Natural killer cell (primary cell): ENCODE results near the gene RGS3. TPM values are rescaled to one million over a fixed set of nuclear protein-coding genes. Genes with fewer than 3 reads are reported as not detected.
A peak's percentile ranks its signal among the peaks of the same experiment; 100 is the strongest.

ENCODE experiments used
- ATAC-seq, 3 donors: fragments of 150-1000 bp in 2 of 3; fragments of 200-7000 bp in 1 of 3; cut with Tn5 transposase; 1 replicate in 1 of 3; 2 replicates in 2 of 3; pipeline ENCODE4 v1.10.0; 2021; ENCODE audit warnings: mild to moderate bottlenecking in 2 of 3, moderate library complexity in 2 of 3
- DNase-seq, 2 donors: peaks; one replicate each; pipeline versions ENCODE4 v3.0.0 to v3.0.0-alpha.2; 2013 to 2021; ENCODE audit warnings: mixed read lengths in 1 of 2
- H3K27ac ChIP-seq: one replicate; pipeline ENCODE4 v1.5.1; 2013; ENCODE audit warnings: mild to moderate bottlenecking, low read length
- H3K27me3 ChIP-seq: one replicate; pipeline ENCODE4 v1.6.1; 2013; ENCODE audit warnings: low read length; ENCODE audit not compliant: control insufficient read depth, insufficient read depth
- H3K36me3 ChIP-seq: one replicate; pipeline ENCODE4 v1.6.1; 2013; ENCODE audit warnings: low read length; ENCODE audit not compliant: control insufficient read depth, insufficient read depth
- H3K4me1 ChIP-seq: one replicate; pipeline ENCODE4 v1.6.1; 2013; ENCODE audit warnings: low read length; ENCODE audit not compliant: control insufficient read depth, insufficient read depth
- H3K4me3 ChIP-seq: one replicate; pipeline ENCODE4 v1.5.1; 2013; ENCODE audit warnings: low read length
- H3K9me3 ChIP-seq: one replicate; pipeline ENCODE4 v1.6.1; 2013; ENCODE audit warnings: low read length; ENCODE audit not compliant: control insufficient read depth, insufficient read depth
- H3K27ac Mint-ChIP-seq, 2 donors: one replicate each; pipeline ENCODE4 v1.8.0; 2022; ENCODE audit warnings: mild to moderate bottlenecking in 2 of 2, mixed read lengths in 2 of 2, moderate library complexity in 1 of 2
- H3K27me3 Mint-ChIP-seq, 2 donors: one replicate each; pipeline ENCODE4 v1.8.0; 2022; ENCODE audit warnings: low read depth in 2 of 2, mixed read lengths in 2 of 2
- H3K36me3 Mint-ChIP-seq: one replicate; pipeline ENCODE4 v1.8.0; 2022; ENCODE audit warnings: mixed read lengths
- H3K4me1 Mint-ChIP-seq, 2 donors: one replicate each; pipeline ENCODE4 v1.8.0; 2022; ENCODE audit warnings: mixed read lengths in 2 of 2
- H3K4me3 Mint-ChIP-seq: one replicate; pipeline ENCODE4 v1.8.0; 2022; ENCODE audit warnings: mild to moderate bottlenecking, moderate library complexity, mixed read lengths
- H3K9me3 Mint-ChIP-seq, 2 donors: one replicate each; pipeline ENCODE4 v1.8.0; 2022; ENCODE audit warnings: mixed read lengths in 2 of 2
- WGBS: methylation state at CpG from one replicate; pipeline ENCODE4 v1.1.7; 2013; ENCODE audit warnings: missing lambda C conversion rate; ENCODE audit not compliant: insufficient coverage; 5-methylcytosine and 5-hydroxymethylcytosine counted together
- intact Hi-C: fragments of 100-400 bp; cut with micrococcal nuclease; formaldehyde crosslinking; loops from one replicate; pipeline ENCODE4 v1.14.2; 2022
- total RNA-seq, 4 donors: library from RNA; stranded (reverse); fragments of 120-200 nt in 1 of 4; gene quantifications; one replicate each; pipeline versions ENCODE4 v1.2.3 to v1.2.4, GENCODE V29; 2013 to 2022
- TF ChIP-seq, protein P1 (sequence below): fragments of 200-600 bp; IDR thresholded peaks from one replicate; pipeline ENCODE4 v1.8.0; 2022; ENCODE audit warnings: antibody characterized with exemption

The RGS3 gene
- total RNA-seq, 3 donors from 2014 or later (not counting 1 experiment from before 2014, with no cell fraction given): 148 to 269 (median 190) TPM

DNA sequence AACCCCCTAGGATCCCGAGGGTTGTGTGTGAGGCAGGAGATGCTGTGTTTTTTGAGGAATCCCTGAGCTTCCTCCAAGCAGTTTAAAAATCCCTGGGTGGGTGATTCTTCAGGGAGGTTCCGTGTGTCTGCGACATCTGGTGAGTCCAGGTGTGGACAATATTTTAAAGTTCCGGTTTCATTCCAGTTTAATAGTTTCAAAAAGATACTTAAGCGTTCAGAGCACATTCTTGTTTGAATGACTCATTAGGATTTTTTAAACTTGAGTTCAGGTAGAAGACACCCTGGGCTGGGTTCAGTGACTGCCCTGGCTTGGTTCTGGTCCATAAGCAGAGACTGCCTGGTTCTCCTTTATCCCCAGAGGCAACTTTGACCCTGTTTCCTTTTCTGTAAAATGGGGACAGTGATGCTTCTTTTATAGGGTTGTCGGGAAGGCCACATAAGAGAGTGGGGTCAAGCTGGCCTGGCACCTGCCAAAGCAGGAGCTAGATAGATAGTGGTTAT lies 119.2 kb downstream of the RGS3 start:
- Histone ChIP-seq H3K4me3 (no peak overlapping the region), H3K4me1 (peaks cover 82% of the 10 kb centered on the region), H3K9me3 (no peaks in the 10 kb centered on the region), H3K27ac (peak overlapping the region; percentile 81), H3K36me3 (peaks cover 53% of the 10 kb centered on the region), H3K27me3 (no peaks in the 10 kb centered on the region)
- no peaks in the 10 kb centered on the region for H3K27me3 Mint-ChIP-seq
- H3K9me3 Mint-ChIP-seq: no peaks in the 10 kb centered on the region
- no peak for DNase-seq
- peaks cover 81 to 94% of the 10 kb centered on the region in 2 donors for H3K4me1 Mint-ChIP-seq
- no peak for ATAC-seq
- TF ChIP-seq, protein P1, sequence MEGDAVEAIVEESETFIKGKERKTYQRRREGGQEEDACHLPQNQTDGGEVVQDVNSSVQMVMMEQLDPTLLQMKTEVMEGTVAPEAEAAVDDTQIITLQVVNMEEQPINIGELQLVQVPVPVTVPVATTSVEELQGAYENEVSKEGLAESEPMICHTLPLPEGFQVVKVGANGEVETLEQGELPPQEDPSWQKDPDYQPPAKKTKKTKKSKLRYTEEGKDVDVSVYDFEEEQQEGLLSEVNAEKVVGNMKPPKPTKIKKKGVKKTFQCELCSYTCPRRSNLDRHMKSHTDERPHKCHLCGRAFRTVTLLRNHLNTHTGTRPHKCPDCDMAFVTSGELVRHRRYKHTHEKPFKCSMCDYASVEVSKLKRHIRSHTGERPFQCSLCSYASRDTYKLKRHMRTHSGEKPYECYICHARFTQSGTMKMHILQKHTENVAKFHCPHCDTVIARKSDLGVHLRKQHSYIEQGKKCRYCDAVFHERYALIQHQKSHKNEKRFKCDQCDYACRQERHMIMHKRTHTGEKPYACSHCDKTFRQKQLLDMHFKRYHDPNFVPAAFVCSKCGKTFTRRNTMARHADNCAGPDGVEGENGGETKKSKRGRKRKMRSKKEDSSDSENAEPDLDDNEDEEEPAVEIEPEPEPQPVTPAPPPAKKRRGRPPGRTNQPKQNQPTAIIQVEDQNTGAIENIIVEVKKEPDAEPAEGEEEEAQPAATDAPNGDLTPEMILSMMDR: no peak
- no peaks in the 10 kb centered on the region for H3K36me3 Mint-ChIP-seq
- H3K4me3 Mint-ChIP-seq: peak overlapping the region; percentile 40
- intact Hi-C loops: loop anchor here (1.0 kb wide), 1 partner anchor 308 kb away; no protein-coding TSS in a partner anchor
- 92% methylated on average over 6 of the region's 6 CpGs for WGBS
- peak overlapping the region; percentile 92 to 93 for H3K27ac Mint-ChIP-seq

DNA sequence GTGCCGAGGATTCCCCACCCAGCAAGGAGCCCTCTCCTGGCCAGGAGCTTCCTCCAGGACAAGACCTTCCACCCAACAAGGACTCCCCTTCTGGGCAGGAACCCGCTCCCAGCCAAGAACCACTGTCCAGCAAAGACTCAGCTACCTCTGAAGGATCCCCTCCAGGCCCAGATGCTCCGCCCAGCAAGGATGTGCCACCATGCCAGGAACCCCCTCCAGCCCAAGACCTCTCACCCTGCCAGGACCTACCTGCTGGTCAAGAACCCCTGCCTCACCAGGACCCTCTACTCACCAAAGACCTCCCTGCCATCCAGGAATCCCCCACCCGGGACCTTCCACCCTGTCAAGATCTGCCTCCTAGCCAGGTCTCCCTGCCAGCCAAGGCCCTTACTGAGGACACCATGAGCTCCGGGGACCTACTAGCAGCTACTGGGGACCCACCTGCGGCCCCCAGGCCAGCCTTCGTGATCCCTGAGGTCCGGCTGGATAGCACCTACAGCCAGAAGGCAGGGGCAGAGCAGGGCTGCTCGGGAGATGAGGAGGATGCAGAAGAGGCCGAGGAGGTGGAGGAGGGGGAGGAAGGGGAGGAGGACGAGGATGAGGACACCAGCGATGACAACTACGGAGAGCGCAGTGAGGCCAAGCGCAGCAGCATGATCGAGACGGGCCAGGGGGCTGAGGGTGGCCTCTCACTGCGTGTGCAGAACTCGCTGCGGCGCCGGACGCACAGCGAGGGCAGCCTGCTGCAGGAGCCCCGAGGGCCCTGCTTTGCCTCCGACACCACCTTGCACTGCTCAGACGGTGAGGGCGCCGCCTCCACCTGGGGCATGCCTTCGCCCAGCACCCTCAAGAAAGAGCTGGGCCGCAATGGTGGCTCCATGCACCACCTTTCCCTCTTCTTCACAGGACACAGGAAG lies 120.2 kb downstream of the RGS3 start:
- H3K9me3 Mint-ChIP-seq: no peaks in the 10 kb centered on the region
- ATAC-seq: no peak
- H3K4me3 Mint-ChIP-seq: no peak overlapping the region
- Histone ChIP-seq H3K4me1 (peaks cover 82% of the 10 kb centered on the region), H3K4me3 (no peak overlapping the region), H3K9me3 (no peaks in the 10 kb centered on the region), H3K27me3 (no peaks in the 10 kb centered on the region), H3K27ac (no peak overlapping the region), H3K36me3 (peaks cover 60% of the 10 kb centered on the region)
- peaks cover 81 to 94% of the 10 kb centered on the region in 2 donors for H3K4me1 Mint-ChIP-seq
- TF ChIP-seq, protein P1: no peak
- DNase-seq: no peak
- intact Hi-C loops: no loop called here
- no peaks in the 10 kb centered on the region for H3K36me3 Mint-ChIP-seq
- 97% methylated on average over 30 of the region's 31 CpGs for WGBS
- H3K27ac Mint-ChIP-seq: peak overlapping the region; percentile 92 to 93
- no peaks in the 10 kb centered on the region for H3K27me3 Mint-ChIP-seq

DNA sequence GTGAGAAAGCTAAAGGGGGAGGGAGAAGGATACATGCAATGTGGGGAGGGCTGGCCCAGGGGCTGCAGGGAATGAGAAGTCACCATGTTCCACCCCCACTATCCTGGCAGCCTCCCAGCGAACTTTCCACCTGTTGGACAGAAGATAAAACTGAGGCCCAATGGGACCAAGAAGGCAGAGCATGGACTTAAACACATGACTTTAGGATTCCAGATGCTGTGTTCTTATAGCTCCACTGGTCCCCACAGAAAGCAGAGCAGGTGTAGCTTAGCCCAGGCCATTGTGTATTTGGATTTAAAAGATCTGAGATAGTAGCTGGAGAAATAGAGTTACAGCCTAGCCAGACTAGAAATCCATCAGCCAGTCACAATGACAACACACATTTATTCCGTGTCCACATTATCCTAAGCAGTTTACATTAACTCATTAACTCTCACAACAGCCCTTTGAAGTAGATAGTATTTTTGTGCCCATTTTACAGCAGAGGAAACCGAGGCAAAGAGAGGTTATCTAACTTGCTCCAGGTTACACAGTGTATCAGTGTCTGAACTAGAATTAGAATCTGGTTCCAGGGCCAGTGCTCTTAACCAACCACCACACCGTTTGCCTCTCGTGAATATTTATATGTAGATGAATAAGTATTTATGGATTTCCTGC lies 121.0 kb downstream of the RGS3 start:
- Mint-ChIP-seq H3K4me1 (peaks cover 80 to 94% of the 10 kb centered on the region in 2 donors), H3K36me3 (no peaks in the 10 kb centered on the region), H3K4me3 (no peak overlapping the region), H3K27ac (peak overlapping the region; percentile 89 to 93), H3K27me3 (no peaks in the 10 kb centered on the region), H3K9me3 (no peaks in the 10 kb centered on the region)
- Histone ChIP-seq H3K36me3 (peaks cover 60% of the 10 kb centered on the region), H3K9me3 (no peaks in the 10 kb centered on the region), H3K4me1 (peaks cover 82% of the 10 kb centered on the region), H3K27ac (no peak overlapping the region), H3K4me3 (no peak overlapping the region), H3K27me3 (no peaks in the 10 kb centered on the region)
- WGBS: 93% methylated on average over 5 of the region's 5 CpGs
- DNase-seq (no peak), ATAC-seq (no peak)
- TF ChIP-seq, protein P1: no peak
- intact Hi-C loops: no loop called here
